ENCODE data around the gene FBH1. TPM values are rescaled to one million over a fixed set of nuclear protein-coding genes. Genes with fewer than 3 reads are reported as not detected.

Gene FBH1
- total and polyA plus RNA-seq, 12 donors, result 68.9 to 165 (median 106) TPM

DNA sequence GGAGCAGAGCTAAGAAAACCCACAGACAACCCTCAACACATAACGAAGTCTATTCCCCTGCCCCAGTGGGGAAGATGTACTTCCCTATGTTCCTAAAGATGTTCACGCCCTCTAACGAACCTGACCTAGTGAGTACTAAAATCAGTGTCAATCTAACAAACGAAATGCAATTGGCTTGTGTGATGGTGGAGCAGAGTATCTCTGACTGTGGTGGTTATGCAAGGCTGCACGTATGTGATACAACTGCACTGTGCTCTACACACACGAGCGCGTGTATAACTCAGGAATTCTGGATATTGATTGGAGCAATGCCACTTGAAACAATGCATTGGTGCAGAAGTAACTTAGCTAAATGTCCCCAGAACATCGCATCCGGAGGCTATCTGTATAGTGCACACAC is 1.7 kb upstream of the FBH1 start:
- no peak for TF ChIP-seq CTCF (IDR thresholded peaks at IDR 0.05)
- TF ChIP-seq POLR2A (IDR thresholded peaks at IDR 0.05), result no peak
- peak in 1 of 7 donors; percentile 47 for DNase-seq
- H3K36me3 ChIP-seq (replicated peaks in 1 of 2), result peaks cover 0 to 17% of the 10 kb centered on the region in 2 donors
- 26 to 32% (median 29%) methylated on average over 10 of the region's 10 CpGs for WGBS, 4 donors
- H3K4me1 ChIP-seq (replicated peaks in 1 of 2), result peaks cover 29 to 37% of the 10 kb centered on the region in 2 donors
- no peaks in the 10 kb centered on the region for H3K9me3 ChIP-seq (replicated peaks in 1 of 3)
- intact Hi-C loops (cut with DNase I), result no loop called here
- peak overlapping the region in 2 of 5 donors; percentile 81 to 99 for H3K27ac ChIP-seq
- peak overlapping the region in 2 of 4 donors; percentile 48 to 98 for H3K4me3 ChIP-seq
- no peaks in the 10 kb centered on the region for H3K27me3 ChIP-seq

GRCh38 chr10:5888843-5889623 is 1.0 kb upstream of the FBH1 start:
- peaks cover 0 to 16% of the 10 kb centered on the region in 2 donors for H3K36me3 ChIP-seq (replicated peaks in 1 of 2)
- TF ChIP-seq POLR2A (IDR thresholded peaks at IDR 0.05) (no peak), CTCF (IDR thresholded peaks at IDR 0.05) (no peak)
- H3K4me3 ChIP-seq, result peak overlapping the region; percentile 34 to 98 (median 65)
- no peaks in the 10 kb centered on the region for H3K27me3 ChIP-seq
- peak in 6 of 7 donors; percentile 23 to 64 (median 35) for DNase-seq
- H3K27ac ChIP-seq, result peak overlapping the region in 4 of 5 donors; percentile 60 to 99 (median 74)
- peaks cover 29 to 37% of the 10 kb centered on the region in 2 donors for H3K4me1 ChIP-seq (replicated peaks in 1 of 2)
- WGBS, 4 donors, result 0 to 9% (median 2%) methylated on average over 4 to 80 of the region's 80 CpGs
- no peaks in the 10 kb centered on the region for H3K9me3 ChIP-seq (replicated peaks in 1 of 3)
- intact Hi-C loops (cut with DNase I), result no loop called here

GRCh38 chr10:5890452-5890915 is 441 bp downstream of the FBH1 start:
- intact Hi-C loops (cut with DNase I), result no loop called here
- Histone ChIP-seq H3K27me3 (no peaks in the 10 kb centered on the region), H3K9me3 (replicated peaks in 1 of 3) (no peaks in the 10 kb centered on the region), H3K4me1 (replicated peaks in 1 of 2) (peaks cover 29 to 40% of the 10 kb centered on the region in 2 donors), H3K36me3 (replicated peaks in 1 of 2) (peaks cover 0 to 16% of the 10 kb centered on the region in 2 donors), H3K4me3 (peak overlapping the region; percentile 26 to 98 (median 63)), H3K27ac (peak overlapping the region; percentile 81 to 99 (median 88))
- WGBS, 4 donors, result 0 to 9% (median 1%) methylated on average over 8 to 40 of the region's 40 CpGs
- DNase-seq, result peak; percentile 62 to 85 (median 75)
- no peak for TF ChIP-seq CTCF (IDR thresholded peaks at IDR 0.05)
- no peak for TF ChIP-seq POLR2A (IDR thresholded peaks at IDR 0.05)

GRCh38 chr10:5891009-5891408 is 966 bp downstream of the FBH1 start:
- peak in 3 of 7 donors; percentile 23 to 55 (median 26) for DNase-seq
- Histone ChIP-seq H3K27me3 (no peaks in the 10 kb centered on the region), H3K4me3 (peak overlapping the region; percentile 19 to 98 (median 63)), H3K4me1 (replicated peaks in 1 of 2) (peaks cover 29 to 40% of the 10 kb centered on the region in 2 donors), H3K36me3 (replicated peaks in 1 of 2) (peaks cover 0 to 16% of the 10 kb centered on the region in 2 donors), H3K27ac (peak overlapping the region; percentile 81 to 99 (median 88)), H3K9me3 (replicated peaks in 1 of 3) (no peaks in the 10 kb centered on the region)
- TF ChIP-seq CTCF (IDR thresholded peaks at IDR 0.05), result no peak
- TF ChIP-seq POLR2A (IDR thresholded peaks at IDR 0.05), result no peak
- intact Hi-C loops (cut with DNase I), result no loop called here
- 33 to 53% (median 44%) methylated on average over 7 of the region's 7 CpGs for WGBS, 4 donors
